Activated CD8-positive, alpha-beta memory T cell treated with anti-CD3 and anti-CD28 coated beads for 48 hours (primary cell): ENCODE data around the gene CAPRIN1.
"Not testable (repeated sequence)": the region's sequence is repeated elsewhere in the genome, so short reads cannot be mapped to it uniquely, and the experiment has no call there.

Experiments
- DNase-seq, 3 experiments: peaks; one replicate each; pipeline ENCODE4 v3.0.0-alpha.2; 2020; ENCODE audit warnings: low read depth in 2 of 3, low spot score in 2 of 3

CAPRIN1 gene

DNA sequence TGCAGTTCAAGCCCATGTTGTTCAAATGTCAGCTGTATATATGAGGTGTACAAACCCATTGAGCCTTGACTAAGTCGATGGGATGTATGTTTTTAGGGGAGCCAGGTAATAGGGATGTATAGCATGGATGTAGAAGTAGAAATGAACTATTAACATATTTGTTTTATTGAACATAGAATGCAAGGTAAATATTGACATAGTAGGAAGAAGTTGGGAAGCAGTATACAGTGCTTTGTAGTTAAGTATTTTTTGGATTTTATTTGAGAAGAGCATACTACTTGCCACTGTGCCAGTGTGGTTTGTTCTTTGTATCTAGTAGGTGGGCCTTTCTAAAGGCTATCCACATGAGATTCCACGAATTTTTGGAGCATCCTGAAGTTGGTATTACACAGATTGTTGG is 33.1 kb downstream of the CAPRIN1 start:
- DNase-seq: no peak

DNA sequence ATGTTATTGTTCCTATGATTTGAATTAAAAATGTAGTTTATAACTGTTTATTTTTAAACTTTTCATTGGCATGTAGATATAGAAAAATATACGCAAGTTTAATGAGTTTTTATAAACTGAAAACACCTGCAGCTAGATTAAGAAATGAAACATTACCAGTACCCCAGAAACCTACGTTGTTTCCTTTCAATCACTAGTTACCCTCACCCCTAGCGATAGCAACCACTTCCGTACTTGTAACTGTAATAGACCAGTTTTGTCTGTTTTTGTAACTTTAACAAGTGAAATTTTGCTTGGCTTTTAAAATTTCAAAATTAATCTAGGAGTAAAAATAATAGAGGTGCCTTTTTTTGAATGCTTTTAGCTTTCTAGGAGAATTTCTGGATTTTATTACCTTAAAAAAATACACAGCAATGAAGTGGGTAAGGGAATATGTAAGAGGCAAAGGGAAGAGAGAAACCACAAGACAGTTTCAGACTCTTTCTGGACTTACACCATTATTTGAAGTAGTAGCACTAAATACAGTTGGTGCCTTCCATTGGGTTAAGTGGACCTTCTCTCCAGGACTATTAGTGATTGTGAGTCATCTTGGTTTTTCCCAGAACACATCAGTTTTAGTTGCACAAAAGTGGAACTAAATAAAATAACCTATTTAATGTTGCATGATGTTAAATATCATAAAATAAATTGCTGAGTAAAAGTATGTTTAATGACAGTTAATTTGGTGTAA is 35.2 kb downstream of the CAPRIN1 start:
- DNase-seq: no peak

- no peak for DNase-seq
Measured at GRCh38 chr11:34091825-34092224, 40.3 kb downstream of the CAPRIN1 start.

GRCh38 chr11:34094900-34095299 is 43.4 kb downstream of the CAPRIN1 start:
- not testable (repeated sequence) for DNase-seq

- DNase-seq: no peak
Measured at GRCh38 chr11:34098813-34099212, 47.3 kb downstream of the CAPRIN1 start.

DNA sequence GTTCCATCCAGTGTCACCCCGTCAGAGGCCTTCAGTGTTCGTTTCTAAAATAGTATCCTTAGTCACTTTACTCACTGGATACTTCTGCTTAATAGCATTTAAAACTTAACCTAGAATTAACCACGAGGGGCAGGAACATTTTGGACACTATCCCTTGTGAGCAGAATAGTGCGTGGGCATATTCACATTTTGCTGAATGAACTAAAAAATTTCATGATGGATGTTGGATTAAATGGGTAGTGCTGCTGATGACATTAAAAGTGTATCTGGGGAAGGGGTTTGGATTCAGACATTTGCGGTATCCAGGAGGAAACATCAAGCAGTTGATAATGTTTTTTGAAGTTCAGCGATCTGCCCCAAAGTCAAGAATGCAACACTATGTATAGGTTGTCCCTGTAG is 53.1 kb downstream of the CAPRIN1 start:
- no peak for DNase-seq

DNA sequence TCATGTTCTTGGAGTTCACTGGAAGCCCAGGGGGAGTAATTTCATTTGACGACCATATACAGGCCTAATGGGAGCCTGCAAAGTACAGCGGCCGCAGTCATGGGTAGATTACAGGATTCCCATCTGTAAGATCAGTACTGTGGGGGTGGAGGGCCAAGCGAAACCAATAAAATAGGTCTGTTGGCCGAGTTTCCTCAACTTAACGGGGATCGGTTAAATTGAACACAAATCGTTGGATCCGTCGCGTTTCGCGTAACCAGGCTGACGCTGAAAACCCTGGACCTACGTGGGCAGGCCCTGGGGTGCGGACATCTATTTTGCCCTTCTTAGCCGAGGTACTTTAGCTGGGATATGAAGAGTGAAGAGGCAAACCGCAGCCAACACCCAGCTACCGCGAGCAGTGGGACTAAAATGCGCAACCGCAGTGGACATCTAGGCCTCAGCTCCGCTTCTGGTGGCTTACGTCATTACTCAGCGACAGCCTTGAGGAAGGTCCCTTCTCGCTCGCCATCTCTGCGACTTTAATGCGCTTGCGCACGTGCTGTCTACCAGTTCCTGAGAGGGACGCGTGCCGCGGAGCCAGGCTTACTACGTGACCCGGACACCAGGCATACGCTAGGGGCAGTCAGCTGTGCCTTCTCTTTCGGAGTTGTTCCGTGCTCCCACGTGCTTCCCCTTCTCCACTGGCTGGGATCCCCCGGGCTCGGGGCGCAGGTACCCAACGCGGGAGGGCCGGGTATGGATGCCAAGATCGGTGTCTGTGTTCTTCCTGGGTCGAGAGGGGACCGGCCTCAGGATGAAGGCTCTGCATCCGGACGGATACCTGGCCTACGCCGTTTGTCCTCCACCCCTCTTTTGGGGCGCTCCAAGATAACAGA is 53.8 kb downstream of the CAPRIN1 start, which contains the start of gene NAT10:
Gene NAT10, plus strand, starts transcription at position 551 of the 878 bp plus-strand sequence. CDS start 2,597 bp downstream, outside the sequence.
- DNase-seq: peak; percentile 93 to 97 (median 93)

DNA sequence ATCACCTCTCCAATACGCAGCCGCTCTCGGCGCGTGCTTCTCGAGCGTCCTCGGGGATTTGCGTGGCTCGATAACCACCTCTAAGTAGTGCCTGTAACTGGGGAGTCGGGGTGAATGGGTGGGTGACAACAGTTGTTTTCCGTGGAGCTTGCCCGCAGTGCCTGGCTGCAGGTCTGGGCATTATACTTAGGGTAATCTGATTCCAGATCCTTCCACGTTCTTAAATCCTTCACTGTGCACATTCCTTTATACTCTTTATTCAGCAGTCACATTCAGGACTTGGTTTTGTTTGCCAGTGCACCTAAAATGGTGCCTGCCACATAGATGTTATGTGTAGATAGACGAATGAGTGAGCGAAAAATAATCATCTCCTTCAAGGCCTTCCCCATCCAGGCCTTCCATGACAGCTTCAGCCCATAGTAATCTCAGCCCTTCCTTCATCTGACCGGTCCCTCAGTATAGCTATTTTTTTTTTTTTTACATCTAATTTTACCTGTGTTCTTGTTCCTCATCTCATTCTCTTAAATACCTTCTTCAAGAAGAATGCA is 54.5 kb downstream of the CAPRIN1 start:
- no peak for DNase-seq

GRCh38 chr11:34111722-34112270 is 60.3 kb downstream of the CAPRIN1 start:
- no peak for DNase-seq

DNA sequence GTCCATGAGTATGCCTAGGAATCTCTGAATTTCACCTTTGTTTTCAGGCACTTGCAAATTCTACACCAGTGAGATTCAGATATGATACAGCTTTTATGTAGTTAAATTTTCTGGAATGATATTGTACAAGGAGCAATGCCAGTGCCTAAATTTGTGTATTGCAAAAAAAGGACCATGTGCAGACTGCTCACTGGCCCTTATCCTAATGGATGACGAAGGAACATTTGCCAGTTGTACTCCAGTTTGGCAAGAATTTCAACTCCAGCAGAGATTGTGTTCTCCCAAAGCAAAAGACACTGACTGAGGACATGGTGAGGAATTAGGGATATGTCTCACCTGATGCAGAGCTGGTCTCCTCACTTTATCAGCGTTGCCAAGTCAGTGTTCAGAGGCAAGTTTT is 62.5 kb downstream of the CAPRIN1 start:
- no peak for DNase-seq

DNA sequence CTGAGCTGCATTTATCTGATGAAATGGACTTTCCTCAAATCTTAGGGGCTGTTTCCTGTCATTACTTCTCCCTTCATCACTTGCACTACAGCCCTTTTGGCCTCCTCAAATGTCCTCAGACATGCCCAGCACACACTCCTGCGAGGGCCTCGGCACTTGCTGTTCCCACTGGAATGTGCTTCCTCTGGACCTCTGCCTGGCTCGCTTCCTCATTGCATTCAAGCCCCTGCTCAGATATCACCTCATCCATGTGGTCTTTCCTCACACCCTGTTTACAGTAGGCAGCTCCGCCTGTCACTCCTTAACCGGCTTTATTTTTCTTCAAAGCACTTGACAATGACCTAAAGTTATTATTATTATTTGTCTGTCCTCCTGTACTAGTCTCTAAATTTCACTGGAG is 62.9 kb downstream of the CAPRIN1 start:
- DNase-seq: no peak

DNA sequence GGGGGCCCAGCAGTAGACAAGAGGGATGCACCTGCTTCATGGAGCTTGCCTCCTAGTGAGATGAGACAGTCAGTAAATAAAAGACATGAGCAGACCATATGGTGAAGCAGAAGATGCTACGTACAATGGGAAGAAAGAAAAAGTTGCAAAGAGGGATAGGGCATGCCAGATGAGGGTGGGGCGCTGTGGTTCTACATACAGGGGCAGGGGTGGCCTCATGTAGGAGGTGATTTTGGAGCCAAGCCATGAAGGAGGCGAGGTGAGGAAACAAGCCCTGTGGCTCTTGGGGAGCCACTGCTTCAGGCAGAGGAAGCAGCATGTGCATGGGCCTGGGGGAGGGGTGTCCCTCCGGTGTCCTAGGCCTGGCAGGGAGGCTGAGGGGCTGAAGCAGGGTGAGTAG is 69.1 kb downstream of the CAPRIN1 start:
- DNase-seq: no peak

DNA sequence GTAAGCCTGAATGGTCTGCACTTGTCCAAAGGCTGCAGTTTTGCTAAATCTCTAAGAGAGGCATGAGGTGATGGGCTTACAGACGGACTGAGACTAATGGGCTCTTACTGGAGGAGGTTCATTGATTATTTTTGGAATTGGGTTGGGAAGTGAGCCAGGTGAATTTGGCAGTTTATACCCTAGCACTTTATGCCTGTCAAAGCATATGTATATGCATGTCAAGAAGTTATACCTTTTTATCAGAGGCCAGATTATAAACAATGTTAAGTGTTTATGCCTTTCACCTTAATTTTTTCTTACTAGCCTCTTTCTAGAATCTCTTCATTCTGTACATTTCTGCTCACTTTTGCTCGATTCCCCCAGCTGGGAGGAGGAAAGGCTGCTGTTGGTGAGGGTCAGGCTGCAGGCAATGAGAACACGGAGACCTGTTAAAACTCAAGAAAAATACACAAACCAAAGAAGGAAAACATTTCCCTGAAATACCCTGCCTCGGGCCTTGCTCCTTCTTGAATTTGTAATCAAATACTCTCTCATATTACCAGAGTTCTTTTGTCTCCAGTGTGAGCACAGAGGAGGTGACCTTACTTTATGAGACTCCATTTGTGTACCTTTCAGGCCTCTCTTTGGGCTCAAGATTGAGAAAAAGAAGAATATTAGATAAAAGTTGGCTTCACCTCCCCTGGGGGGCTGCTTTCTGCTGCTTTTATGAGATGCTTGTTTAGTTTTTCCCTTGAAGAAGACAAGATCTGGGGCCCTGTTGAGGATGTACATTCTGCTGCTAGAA is 73.5 kb downstream of the CAPRIN1 start:
- no peak for DNase-seq

DNA sequence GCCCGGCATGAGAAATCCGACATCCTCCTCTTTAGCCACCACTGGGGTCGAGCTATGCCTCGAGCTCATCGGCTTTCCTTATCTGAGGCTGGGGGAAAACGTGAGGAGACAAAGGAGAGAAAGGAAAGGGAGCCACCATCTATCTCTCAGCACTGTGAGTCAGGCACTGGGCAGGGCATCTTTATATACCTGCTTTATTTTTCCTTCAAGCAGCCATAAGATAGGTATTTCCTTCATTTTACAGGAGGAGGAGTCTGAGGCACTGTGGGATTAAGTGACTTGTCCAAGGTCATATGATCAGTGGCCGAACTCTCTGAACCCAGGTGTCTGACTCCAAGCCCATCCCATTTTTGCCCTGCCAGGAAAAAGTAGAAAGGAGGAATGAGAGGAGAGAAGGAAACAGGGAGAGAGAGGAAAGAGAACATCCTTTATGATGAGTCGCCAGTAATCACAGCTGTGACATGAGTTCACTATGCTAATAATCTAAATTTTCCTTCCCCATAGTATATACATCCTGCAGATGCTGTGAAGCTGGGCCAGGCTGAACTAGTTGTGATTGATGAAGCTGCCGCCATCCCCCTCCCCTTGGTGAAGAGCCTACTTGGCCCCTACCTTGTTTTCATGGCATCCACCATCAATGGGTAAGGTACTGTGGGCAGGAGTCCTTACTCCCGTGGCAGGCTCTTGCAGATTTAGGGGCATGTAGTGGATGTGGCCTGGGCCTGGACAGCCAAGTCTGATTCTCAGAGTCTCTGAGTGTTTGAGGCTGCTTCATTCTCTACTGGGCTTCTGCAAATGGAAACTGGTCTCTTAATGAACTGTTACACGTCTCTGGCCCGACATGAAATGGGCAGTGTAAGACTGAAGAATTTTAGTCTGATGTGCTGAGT is 75.7 kb downstream of the CAPRIN1 start:
- DNase-seq: no peak

- no peak for DNase-seq
Measured at GRCh38 chr11:34128824-34129223, 77.3 kb downstream of the CAPRIN1 start.

- DNase-seq: no peak
Measured at GRCh38 chr11:34132261-34132965, 80.9 kb downstream of the CAPRIN1 start.

- no peak for DNase-seq
Measured at GRCh38 chr11:34134765-34135164, 83.2 kb downstream of the CAPRIN1 start.

- DNase-seq: no peak
Measured at GRCh38 chr11:34135439-34135838, 83.9 kb downstream of the CAPRIN1 start.

DNA sequence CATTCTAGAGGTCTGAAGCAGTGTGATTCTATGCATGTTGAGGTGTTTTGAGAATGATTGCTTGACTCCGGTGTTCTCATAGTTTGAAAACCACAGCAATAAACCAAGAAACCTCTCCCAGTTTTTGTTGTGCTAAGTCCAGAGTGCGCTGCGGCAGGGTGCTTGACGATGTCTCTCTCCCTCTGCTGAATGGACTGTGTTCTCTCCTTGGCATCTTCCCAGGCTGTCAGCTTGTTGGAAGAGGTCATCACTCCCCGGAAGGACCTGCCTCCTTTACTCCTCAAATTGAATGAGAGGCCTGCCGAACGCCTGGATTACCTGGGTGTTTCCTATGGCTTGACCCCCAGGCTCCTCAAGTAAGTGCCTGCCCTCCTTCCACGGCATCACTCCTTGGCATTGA is 84.9 kb downstream of the CAPRIN1 start:
- DNase-seq: no peak
